MM.1S (cell line): ENCODE results near the gene PINK1.

ENCODE experiments used
- CTCF ChIP-seq: fragments of 300-600 bp; sonication (generic); IDR thresholded peaks from 2 replicates; pipeline ENCODE4 v1.5.1; 2016; ENCODE audit warnings: antibody characterized with exemption, low read length, mixed read lengths
- EZH2phosphoT487 ChIP-seq: fragments of 300-600 bp; sonication (generic); IDR thresholded peaks from 2 replicates; pipeline ENCODE4 v1.6.1; 2018; ENCODE audit warnings: antibody characterized with exemption, low read length

DNA sequence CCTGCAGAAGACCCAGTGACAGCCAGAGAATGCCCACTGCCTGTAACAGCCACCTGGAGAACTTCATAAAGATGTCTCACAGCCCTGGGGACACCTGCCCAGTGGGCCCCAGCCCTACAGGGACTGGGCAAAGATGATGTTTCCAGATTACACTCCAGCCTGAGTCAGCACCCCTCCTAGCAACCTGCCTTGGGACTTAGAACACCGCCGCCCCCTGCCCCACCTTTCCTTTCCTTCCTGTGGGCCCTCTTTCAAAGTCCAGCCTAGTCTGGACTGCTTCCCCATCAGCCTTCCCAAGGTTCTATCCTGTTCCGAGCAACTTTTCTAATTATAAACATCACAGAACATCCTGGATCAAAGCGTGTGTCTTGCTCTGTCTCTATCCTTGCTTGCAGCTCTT is 14.7 kb upstream of the PINK1 start:
- TF ChIP-seq CTCF, result no peak
- TF ChIP-seq EZH2phosphoT487, result no peak
